Epithelial cell of esophagus (primary cell): ENCODE results near the gene SSBP4.
A peak's percentile ranks its signal among the peaks of the same experiment; 100 is the strongest.

Experiments used
- DNase-seq: peaks from one replicate; pipeline ENCODE4 v3.0.0; 2010; ENCODE audit warnings: low read depth
- H3K4me3 ChIP-seq: 2 replicates; pipeline ENCODE4 v1.5.1; 2011; ENCODE audit warnings: mild to moderate bottlenecking, low read length, control low read depth
- CTCF ChIP-seq: IDR thresholded peaks from 2 replicates; pipeline ENCODE4 v1.5.1; 2011; ENCODE audit warnings: low read depth, mild to moderate bottlenecking, low read length, control low read depth, inconsistent platforms; ENCODE audit not compliant: insufficient read depth; ENCODE audit errors: missing control alignments

Gene SSBP4

GRCh38 chr19:18427743-18428113 is 8.5 kb downstream of the SSBP4 start:
- H3K4me3 ChIP-seq, result no peak overlapping the region
- DNase-seq, result no peak
- TF ChIP-seq CTCF, result no peak

- H3K4me3 ChIP-seq, result no peak overlapping the region
- DNase-seq, result no peak
- no peak for TF ChIP-seq CTCF
These were observed 9.1 kb downstream of the SSBP4 start for GRCh38 chr19:18428173-18428786.

- no peak for TF ChIP-seq CTCF
- H3K4me3 ChIP-seq, result no peak overlapping the region
- peak; percentile 48 for DNase-seq
These were observed 9.8 kb downstream of the SSBP4 start for GRCh38 chr19:18428787-18429674.

- TF ChIP-seq CTCF, result no peak
- DNase-seq, result no peak
- no peak overlapping the region for H3K4me3 ChIP-seq
These were observed 10.7 kb downstream of the SSBP4 start for GRCh38 chr19:18429717-18430416.

- H3K4me3 ChIP-seq, result no peak overlapping the region
- no peak for DNase-seq
- TF ChIP-seq CTCF, result no peak
These were observed 11.4 kb downstream of the SSBP4 start for GRCh38 chr19:18430417-18431144.

- H3K4me3 ChIP-seq, result no peak overlapping the region
- no peak for DNase-seq
- TF ChIP-seq CTCF, result no peak
These were observed 12.4 kb downstream of the SSBP4 start for GRCh38 chr19:18431351-18432197.
